Measurements from ENCODE around the gene PTPRN.

GRCh38 chr2:219279916-219280516, 29.2 kb downstream of the PTPRN start:
- peak; percentile 31; the same call in 1 of the 2 replicates for TF ChIP-seq CTCF (conservative IDR thresholded peaks at IDR 0.05; ENCODE audit: low read length)
- no peak for TF ChIP-seq EZH2phosphoT487 (IDR thresholded peaks at IDR 0.05; ENCODE audit: borderline replicate concordance)
